ENCODE measurements around the gene KCNG2.
"Not testable (repeated sequence)": the region's sequence is repeated elsewhere in the genome, so short reads cannot be mapped to it uniquely, and the experiment has no call there.

Gene KCNG2

GRCh38 chr18:79872527-79873444 is 75.0 kb downstream of the KCNG2 start:
- no peak for DNase-seq

GRCh38 chr18:79873449-79874110 is 75.8 kb downstream of the KCNG2 start:
- DNase-seq = no peak

- DNase-seq = no peak
Measured at GRCh38 chr18:79874553-79875530, 77.1 kb downstream of the KCNG2 start.

GRCh38 chr18:79875531-79875919 is 77.8 kb downstream of the KCNG2 start:
- DNase-seq = no peak

- DNase-seq = no peak
Measured at GRCh38 chr18:79875931-79876461, 78.3 kb downstream of the KCNG2 start.

GRCh38 chr18:79876497-79876896 is 78.8 kb downstream of the KCNG2 start:
- no peak for DNase-seq

- no peak for DNase-seq
Measured at GRCh38 chr18:79877163-79878091, 79.7 kb downstream of the KCNG2 start.

GRCh38 chr18:79878246-79878645 is 80.5 kb downstream of the KCNG2 start:
- not testable (repeated sequence) for DNase-seq

- no peak for DNase-seq
Measured at GRCh38 chr18:79878741-79879378, 81.1 kb downstream of the KCNG2 start.

GRCh38 chr18:79879566-79879965 is 81.8 kb downstream of the KCNG2 start:
- DNase-seq = no peak

- DNase-seq = no peak
Measured at GRCh38 chr18:79881695-79882094, 84.0 kb downstream of the KCNG2 start.

GRCh38 chr18:79882522-79883241 is 84.9 kb downstream of the KCNG2 start:
- no peak for DNase-seq

- no peak for DNase-seq
Measured at GRCh38 chr18:79883461-79884293, 85.9 kb downstream of the KCNG2 start.

GRCh38 chr18:79884294-79884962 is 86.7 kb downstream of the KCNG2 start:
- DNase-seq = no peak

GRCh38 chr18:79884963-79885728 is 87.4 kb downstream of the KCNG2 start:
- no peak for DNase-seq

GRCh38 chr18:79887181-79888000 is 89.7 kb downstream of the KCNG2 start:
- DNase-seq = no peak

GRCh38 chr18:79888016-79888415 is 90.3 kb downstream of the KCNG2 start:
- DNase-seq = no peak

Measured in NCI-H1436 (cell line).